Right hindlimb (tissue), 1 donor: ENCODE results near the gene AGRN.
"Not testable (repeated sequence)": the region's sequence is repeated elsewhere in the genome, so short reads cannot be mapped to it uniquely, and the experiment has no call there.

Experiments
- DNase-seq: peaks from one replicate; pipeline ENCODE4 v3.0.0-alpha.2; 2018

The AGRN gene

GRCh38 chr1:1001057-1001783 lies 18.7 kb upstream of the AGRN start:
- peak; percentile 42 for DNase-seq

GRCh38 chr1:1003618-1004419 lies 16.1 kb upstream of the AGRN start:
- DNase-seq: no peak

GRCh38 chr1:1004420-1004779 lies 15.5 kb upstream of the AGRN start:
- DNase-seq: no peak

- peak; percentile 67 for DNase-seq
Observed at GRCh38 chr1:1004780-1005697, 14.9 kb upstream of the AGRN start.

GRCh38 chr1:1005774-1006304 lies 14.1 kb upstream of the AGRN start:
- peak; percentile 20 for DNase-seq

- peak; percentile 20 for DNase-seq
Observed at GRCh38 chr1:1006305-1007159, 13.4 kb upstream of the AGRN start.

GRCh38 chr1:1010131-1010530 lies 9.8 kb upstream of the AGRN start:
- DNase-seq: not testable (repeated sequence)

- DNase-seq: no peak
Observed at GRCh38 chr1:1011396-1011949, 8.4 kb upstream of the AGRN start.

GRCh38 chr1:1012736-1013104 lies 7.2 kb upstream of the AGRN start:
- not testable (repeated sequence) for DNase-seq

GRCh38 chr1:1013105-1013921 lies 6.6 kb upstream of the AGRN start, which contains the start of gene ISG15:
Gene ISG15 (plus strand): TSS chr1:1013497. CDS start chr1:1013574, 77 bp downstream.
- peak; percentile 94 for DNase-seq

GRCh38 chr1:1013922-1014648 lies 5.8 kb upstream of the AGRN start:
- peak; percentile 58 for DNase-seq

- DNase-seq: peak; percentile 33
Observed at GRCh38 chr1:1014799-1015681, 4.9 kb upstream of the AGRN start.

GRCh38 chr1:1017397-1018320 lies 2.3 kb upstream of the AGRN start:
- not testable (repeated sequence) for DNase-seq

- DNase-seq: not testable (repeated sequence)
Observed at GRCh38 chr1:1018321-1018685, 1.6 kb upstream of the AGRN start.

GRCh38 chr1:1019122-1019999 lies 559 bp upstream of the AGRN start:
- peak; percentile 89 for DNase-seq

GRCh38 chr1:1020415-1021009 lies 592 bp downstream of the AGRN start:
- no peak for DNase-seq
